ENCODE results near the gene ITGA6. TPM values are rescaled to one million over a fixed set of nuclear protein-coding genes. Genes with fewer than 3 reads are reported as not detected.
"Not testable (repeated sequence)": the region's sequence is repeated elsewhere in the genome, so short reads cannot be mapped to it uniquely, and the experiment has no call there.

The ITGA6 gene
- total RNA-seq, 1 experiment from 2014 or later, result 78.3 TPM

- Histone ChIP-seq H3K4ac (ENCODE audit: low read depth, low read length) (no peak overlapping the region), H2BK15ac (ENCODE audit: low read depth, low read length) (no peak overlapping the region), H3T11ph (ENCODE audit: low read length) (no peak overlapping the region), H3K4me2 (ENCODE audit: insufficient read depth, insufficient read length, low read length) (no peak overlapping the region), H3K27me3 (ENCODE audit: insufficient read depth, low read length) (no peaks in the 10 kb centered on the region), H3K23me2 (ENCODE audit: insufficient read length, low read depth, low read length, poor library complexity, severe bottlenecking) (no peaks in the 10 kb centered on the region), H3K9me3 (ENCODE audit: control insufficient read depth, low read depth, low read length) (peaks cover 16% of the 10 kb centered on the region), H3K23ac (ENCODE audit: insufficient read length, low read depth, low read length) (no peak overlapping the region), H4K5ac (ENCODE audit: insufficient read length, low read depth, low read length) (no peak overlapping the region), H3K79me1 (ENCODE audit: insufficient read depth, low read depth, low read length, poor library complexity, severe bottlenecking) (no peaks in the 10 kb centered on the region), H4K91ac (ENCODE audit: insufficient read length, low read depth, low read length) (no peak overlapping the region), H3K4me1 (ENCODE audit: insufficient read depth, low read length) (peaks cover 15% of the 10 kb centered on the region; the same call in 1 of the 2 replicates), H2AK5ac (ENCODE audit: insufficient read length, low read length) (no peak overlapping the region), H3K79me2 (ENCODE audit: insufficient read depth, low read length) (no peaks in the 10 kb centered on the region), H3K18ac (ENCODE audit: insufficient read length, low read depth, low read length) (no peak overlapping the region), H2BK12ac (ENCODE audit: insufficient read length, low read depth, low read length) (no peak overlapping the region), H3K14ac (ENCODE audit: insufficient read depth, low read length) (no peak overlapping the region), H3K56ac (ENCODE audit: insufficient read length, low read depth, low read length) (no peak overlapping the region), H2AFZ (ENCODE audit: low read length) (no peak overlapping the region), H2BK20ac (ENCODE audit: low read depth, low read length, poor library complexity, severe bottlenecking) (no peak overlapping the region), H2BK120ac (ENCODE audit: low read depth, low read length, poor library complexity, severe bottlenecking) (no peak overlapping the region), H3K9ac (ENCODE audit: extremely low read depth, insufficient read length, low read length) (no peak overlapping the region), H4K20me1 (ENCODE audit: control insufficient read depth, insufficient read depth, insufficient read length) (no peaks in the 10 kb centered on the region), H3K27ac (ENCODE audit: insufficient read length, low read depth, low read length) (no peak overlapping the region), H4K8ac (replicated peaks; ENCODE audit: insufficient read length, low read depth, low read length) (no peak overlapping the region), H2BK5ac (ENCODE audit: insufficient read length, low read length) (no peak overlapping the region)
- Mint-ChIP-seq H3K36me3 (ENCODE audit: insufficient read depth in 1 of 3, low read depth in 3 of 3) (peaks cover 36 to 51% (median 50%) of the 10 kb centered on the region in 3 experiments), H3K27me3 (ENCODE audit: low read depth) (peaks cover 3% of the 10 kb centered on the region), H3K9me3 (peaks cover 38 to 48% of the 10 kb centered on the region in 2 experiments), H3K4me1 (peaks cover 54 to 62% of the 10 kb centered on the region in 2 experiments), H3K4me3 (peak overlapping the region in 1 of 2 experiments; percentile 67; a peak in 1 of 5 replicates), H3K27ac (peak overlapping the region; percentile 56 to 92 (median 91); a peak in 6 of 7 replicates)
- no CpG with 5 or more reads among the region's 1 CpG for WGBS (ENCODE audit: extremely low coverage, insufficient read length, low lambda C conversion rate)
- DNase-seq, result no peak
- TF ChIP-seq CTCF (conservative IDR thresholded peaks at IDR 0.05), result no peak
Measured at GRCh38 chr2:172549131-172549530, 121.7 kb downstream of the ITGA6 start.

- H3K4me2 ChIP-seq (ENCODE audit: insufficient read depth, insufficient read length, low read length); H3K4ac ChIP-seq (ENCODE audit: low read depth, low read length); H4K8ac ChIP-seq (replicated peaks; ENCODE audit: insufficient read length, low read depth, low read length); H3K27ac ChIP-seq (ENCODE audit: insufficient read length, low read depth, low read length); H3K56ac ChIP-seq (ENCODE audit: insufficient read length, low read depth, low read length); H3K79me2 ChIP-seq (ENCODE audit: insufficient read depth, low read length); H2BK12ac ChIP-seq (ENCODE audit: insufficient read length, low read depth, low read length); H2BK120ac ChIP-seq (ENCODE audit: low read depth, low read length, poor library complexity, severe bottlenecking); H4K5ac ChIP-seq (ENCODE audit: insufficient read length, low read depth, low read length); H3K18ac ChIP-seq (ENCODE audit: insufficient read length, low read depth, low read length); DNase-seq; H3K9ac ChIP-seq (ENCODE audit: extremely low read depth, insufficient read length, low read length); H3K27me3 Mint-ChIP-seq (ENCODE audit: low read depth); H2BK5ac ChIP-seq (ENCODE audit: insufficient read length, low read length); H2BK15ac ChIP-seq (ENCODE audit: low read depth, low read length); H2AFZ ChIP-seq (ENCODE audit: low read length); H3K14ac ChIP-seq (ENCODE audit: insufficient read depth, low read length); H3K79me1 ChIP-seq (ENCODE audit: insufficient read depth, low read depth, low read length, poor library complexity, severe bottlenecking); H3K27me3 ChIP-seq (ENCODE audit: insufficient read depth, low read length); H3K23ac ChIP-seq (ENCODE audit: insufficient read length, low read depth, low read length); H2BK20ac ChIP-seq (ENCODE audit: low read depth, low read length, poor library complexity, severe bottlenecking); H4K91ac ChIP-seq (ENCODE audit: insufficient read length, low read depth, low read length); H3T11ph ChIP-seq (ENCODE audit: low read length); H3K23me2 ChIP-seq (ENCODE audit: insufficient read length, low read depth, low read length, poor library complexity, severe bottlenecking); H4K20me1 ChIP-seq (ENCODE audit: control insufficient read depth, insufficient read depth, insufficient read length); H2AK5ac ChIP-seq (ENCODE audit: insufficient read length, low read length): not testable (repeated sequence)
- Histone ChIP-seq H3K9me3 (ENCODE audit: control insufficient read depth, low read depth, low read length) (peaks cover 16% of the 10 kb centered on the region), H3K4me1 (ENCODE audit: insufficient read depth, low read length) (peaks cover 18% of the 10 kb centered on the region; the same call in 1 of the 2 replicates)
- Mint-ChIP-seq H3K4me3 (0 out of 5 replicates have a peak overlapping the region, but pooled peaks of 1 of the 2 experiments have one; percentile 15), H3K9me3 (peaks cover 33 to 43% of the 10 kb centered on the region in 2 experiments), H3K36me3 (ENCODE audit: insufficient read depth in 1 of 3, low read depth in 3 of 3) (peaks cover 30 to 45% (median 45%) of the 10 kb centered on the region in 3 experiments), H3K4me1 (peaks cover 61 to 69% of the 10 kb centered on the region in 2 experiments), H3K27ac (peak overlapping the region; percentile 56 to 92 (median 91); a peak in 6 of 7 replicates)
- no CpG with 5 or more reads among the region's 1 CpG for WGBS (ENCODE audit: extremely low coverage, insufficient read length, low lambda C conversion rate)
Measured at GRCh38 chr2:172549802-172550201, 122.4 kb downstream of the ITGA6 start.

Data from H9 (cell line).